GM12878 (cell line): ENCODE data around the gene IQGAP3.

ENCODE experiments used
- MEF2B ChIP-seq: fragments of 450-650 bp; IDR thresholded peaks from 2 replicates; pipeline ENCODE4 v1.6.1; 2018; ENCODE audit warnings: mild to moderate bottlenecking, moderate library complexity; ENCODE audit not compliant: partially characterized antibody, poor library complexity, severe bottlenecking
- TF ChIP-seq, protein P1 (sequence below): fragments of 450-650 bp; formaldehyde crosslinking; IDR thresholded peaks from 2 replicates; pipeline ENCODE4 v1.5.0; 2022; ENCODE audit warnings: mild to moderate bottlenecking, missing genetic modification characterization
- TF ChIP-seq, protein P2 (sequence below), 3 experiments: IDR thresholded peaks in 2 of 3; conservative IDR thresholded peaks in 1 of 3; 2 replicates each; pipeline ENCODE4 v1.5.1; 2011; ENCODE audit warnings: low read depth in 3 of 3, low read length in 3 of 3, mild to moderate bottlenecking in 3 of 3, control low read depth in 2 of 3, moderate library complexity in 2 of 3, inconsistent platforms in 1 of 3, mixed read lengths in 1 of 3; ENCODE audit not compliant: control insufficient read depth in 2 of 3, insufficient read depth in 1 of 3; ENCODE audit errors: extremely low read depth in 1 of 3
- TF ChIP-seq, protein P3 (sequence below): IDR thresholded peaks from 2 replicates; pipeline ENCODE4 v1.6.1; 2011; ENCODE audit warnings: borderline replicate concordance, low read depth, mild to moderate bottlenecking, moderate library complexity, mixed read lengths, low read length; ENCODE audit not compliant: insufficient read depth; ENCODE audit errors: extremely low read length
- TF ChIP-seq, protein P4 (sequence below): IDR thresholded peaks from 2 replicates; pipeline ENCODE4 v1.6.1; 2011; ENCODE audit warnings: low read depth, low read length, improper control_type of control experiment, borderline replicate concordance

DNA sequence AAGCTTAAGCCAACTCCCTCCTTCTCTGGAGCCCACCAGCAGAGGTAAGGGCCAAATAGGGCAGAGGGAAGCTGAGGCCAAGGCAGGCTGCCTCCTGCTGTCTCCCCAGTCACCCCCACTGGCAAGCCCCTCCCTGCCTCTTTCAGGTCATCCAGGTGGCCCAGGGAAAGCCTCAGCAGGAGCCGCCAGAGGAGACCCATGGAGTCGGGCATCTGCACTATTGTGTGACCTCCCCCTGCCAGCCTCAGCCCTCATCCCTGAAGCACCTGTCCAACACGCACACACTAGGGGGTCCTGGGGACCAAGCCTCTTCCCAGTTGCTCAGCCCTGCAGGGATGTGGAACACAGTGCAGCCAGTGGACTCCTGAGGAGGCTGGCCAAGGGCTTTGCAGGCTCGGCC lies 14.0 kb upstream of the IQGAP3 start:
- TF ChIP-seq, protein P1, sequence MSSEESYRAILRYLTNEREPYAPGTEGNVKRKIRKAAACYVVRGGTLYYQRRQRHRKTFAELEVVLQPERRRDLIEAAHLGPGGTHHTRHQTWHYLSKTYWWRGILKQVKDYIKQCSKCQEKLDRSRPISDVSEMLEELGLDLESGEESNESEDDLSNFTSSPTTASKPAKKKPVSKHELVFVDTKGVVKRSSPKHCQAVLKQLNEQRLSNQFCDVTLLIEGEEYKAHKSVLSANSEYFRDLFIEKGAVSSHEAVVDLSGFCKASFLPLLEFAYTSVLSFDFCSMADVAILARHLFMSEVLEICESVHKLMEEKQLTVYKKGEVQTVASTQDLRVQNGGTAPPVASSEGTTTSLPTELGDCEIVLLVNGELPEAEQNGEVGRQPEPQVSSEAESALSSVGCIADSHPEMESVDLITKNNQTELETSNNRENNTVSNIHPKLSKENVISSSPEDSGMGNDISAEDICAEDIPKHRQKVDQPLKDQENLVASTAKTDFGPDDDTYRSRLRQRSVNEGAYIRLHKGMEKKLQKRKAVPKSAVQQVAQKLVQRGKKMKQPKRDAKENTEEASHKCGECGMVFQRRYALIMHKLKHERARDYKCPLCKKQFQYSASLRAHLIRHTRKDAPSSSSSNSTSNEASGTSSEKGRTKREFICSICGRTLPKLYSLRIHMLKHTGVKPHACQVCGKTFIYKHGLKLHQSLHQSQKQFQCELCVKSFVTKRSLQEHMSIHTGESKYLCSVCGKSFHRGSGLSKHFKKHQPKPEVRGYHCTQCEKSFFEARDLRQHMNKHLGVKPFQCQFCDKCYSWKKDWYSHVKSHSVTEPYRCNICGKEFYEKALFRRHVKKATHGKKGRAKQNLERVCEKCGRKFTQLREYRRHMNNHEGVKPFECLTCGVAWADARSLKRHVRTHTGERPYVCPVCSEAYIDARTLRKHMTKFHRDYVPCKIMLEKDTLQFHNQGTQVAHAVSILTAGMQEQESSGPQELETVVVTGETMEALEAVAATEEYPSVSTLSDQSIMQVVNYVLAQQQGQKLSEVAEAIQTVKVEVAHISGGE = no peak
- TF ChIP-seq, protein P2, sequence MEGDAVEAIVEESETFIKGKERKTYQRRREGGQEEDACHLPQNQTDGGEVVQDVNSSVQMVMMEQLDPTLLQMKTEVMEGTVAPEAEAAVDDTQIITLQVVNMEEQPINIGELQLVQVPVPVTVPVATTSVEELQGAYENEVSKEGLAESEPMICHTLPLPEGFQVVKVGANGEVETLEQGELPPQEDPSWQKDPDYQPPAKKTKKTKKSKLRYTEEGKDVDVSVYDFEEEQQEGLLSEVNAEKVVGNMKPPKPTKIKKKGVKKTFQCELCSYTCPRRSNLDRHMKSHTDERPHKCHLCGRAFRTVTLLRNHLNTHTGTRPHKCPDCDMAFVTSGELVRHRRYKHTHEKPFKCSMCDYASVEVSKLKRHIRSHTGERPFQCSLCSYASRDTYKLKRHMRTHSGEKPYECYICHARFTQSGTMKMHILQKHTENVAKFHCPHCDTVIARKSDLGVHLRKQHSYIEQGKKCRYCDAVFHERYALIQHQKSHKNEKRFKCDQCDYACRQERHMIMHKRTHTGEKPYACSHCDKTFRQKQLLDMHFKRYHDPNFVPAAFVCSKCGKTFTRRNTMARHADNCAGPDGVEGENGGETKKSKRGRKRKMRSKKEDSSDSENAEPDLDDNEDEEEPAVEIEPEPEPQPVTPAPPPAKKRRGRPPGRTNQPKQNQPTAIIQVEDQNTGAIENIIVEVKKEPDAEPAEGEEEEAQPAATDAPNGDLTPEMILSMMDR (IDR thresholded peaks at IDR 0.05 in 2 of 3, conservative IDR thresholded peaks at IDR 0.05 in 1 of 3; ENCODE audit: control insufficient read depth in 2 of 3, extremely low read depth in 1 of 3, insufficient read depth in 1 of 3, low read depth in 3 of 3, low read length in 3 of 3) = no peak
- TF ChIP-seq, protein P3, sequence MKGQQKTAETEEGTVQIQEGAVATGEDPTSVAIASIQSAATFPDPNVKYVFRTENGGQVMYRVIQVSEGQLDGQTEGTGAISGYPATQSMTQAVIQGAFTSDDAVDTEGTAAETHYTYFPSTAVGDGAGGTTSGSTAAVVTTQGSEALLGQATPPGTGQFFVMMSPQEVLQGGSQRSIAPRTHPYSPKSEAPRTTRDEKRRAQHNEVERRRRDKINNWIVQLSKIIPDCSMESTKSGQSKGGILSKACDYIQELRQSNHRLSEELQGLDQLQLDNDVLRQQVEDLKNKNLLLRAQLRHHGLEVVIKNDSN = no peak
- no peak for TF ChIP-seq MEF2B
- TF ChIP-seq, protein P4, sequence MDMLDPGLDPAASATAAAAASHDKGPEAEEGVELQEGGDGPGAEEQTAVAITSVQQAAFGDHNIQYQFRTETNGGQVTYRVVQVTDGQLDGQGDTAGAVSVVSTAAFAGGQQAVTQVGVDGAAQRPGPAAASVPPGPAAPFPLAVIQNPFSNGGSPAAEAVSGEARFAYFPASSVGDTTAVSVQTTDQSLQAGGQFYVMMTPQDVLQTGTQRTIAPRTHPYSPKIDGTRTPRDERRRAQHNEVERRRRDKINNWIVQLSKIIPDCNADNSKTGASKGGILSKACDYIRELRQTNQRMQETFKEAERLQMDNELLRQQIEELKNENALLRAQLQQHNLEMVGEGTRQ = no peak
